HCT116 (cell line): ENCODE measurements around the gene MYBPH. TPM values are rescaled to one million over a fixed set of nuclear protein-coding genes. Genes with fewer than 3 reads are reported as not detected.

ENCODE experiments used
- ATAC-seq: fragments of 200-7000 bp; cut with Tn5 transposase; 2 replicates; pipeline ENCODE4 v1.9.1; 2020; ENCODE audit warnings: mild to moderate bottlenecking, moderate library complexity
- BruUV-seq: library from RNA; stranded (reverse); fragments of 400-500 nt; replicated peaks from 2 replicates; lab custom pipeline; 2021; lab: Mats Ljungman, UMichigan
- CTCF ChIA-PET: fragments of 300-600 bp; sonication (Branson Sonifier 250); formaldehyde crosslinking; loops from one replicate; lab custom pipeline; 2021; ENCODE audit warnings: antibody characterized with exemption; lab: Charles Lee
- POLR2A ChIA-PET: fragments of 300-600, 350-600 bp; sonication (Branson Sonifier 250); formaldehyde crosslinking; loops from one replicate; lab custom pipeline; 2021; ENCODE audit warnings: antibody characterized with exemption; lab: Charles Lee
- RAD21 ChIA-PET, 2 experiments: fragments of 300-600 bp; sonication (Branson Sonifier 250); formaldehyde crosslinking; loops; one replicate each; lab custom pipeline; 2023; ENCODE audit warnings: low total read pairs in 2 of 2; ENCODE audit not compliant: uncharacterized antibody in 2 of 2, unreplicated experiment in 2 of 2, low non-redundant PET in 1 of 2; lab: Charles Lee
- DNase-seq: peaks from one replicate; pipeline ENCODE4 v3.0.0-alpha.2; 2010; ENCODE audit warnings: low read depth, low spot score
- H2AFZ ChIP-seq: fragments of 200-600 bp; shearing (Covaris generic), sonication (generic); 2 replicates; pipeline ENCODE4 v1.6.1; 2017; ENCODE audit warnings: low read depth, mixed run types, mixed read lengths, antibody characterized with exemption, low read length; ENCODE audit not compliant: poor library complexity, severe bottlenecking
- H3K27ac ChIP-seq: 2 replicates; pipeline ENCODE4 v1.5.1; 2012; ENCODE audit warnings: low read depth, low read length
- H3K27me3 ChIP-seq: fragments of 200-600 bp; sonication (generic); 2 replicates; pipeline ENCODE4 v1.6.1; 2016; ENCODE audit warnings: mixed run types, low read length, mixed read lengths; ENCODE audit not compliant: insufficient read depth
- H3K36me3 ChIP-seq, 2 experiments: fragments of 200-500 bp in 1 of 2; fragments of 200-600 bp in 1 of 2; sonication (Bioruptor generic) in 1 of 2; sonication (generic) in 1 of 2; 2 replicates each; pipeline versions ENCODE4 v1.5.1 to v1.6.1; 2014 to 2016; ENCODE audit warnings: low read length in 2 of 2, inconsistent platforms in 1 of 2, mixed read lengths in 1 of 2, mixed run types in 1 of 2; ENCODE audit not compliant: insufficient read depth in 2 of 2, control insufficient read depth in 1 of 2
- H3K4me1 ChIP-seq, 2 experiments: fragments of 200-600 bp in 1 of 2; sonication (generic) in 1 of 2; 2 replicates each; pipeline versions ENCODE4 v1.5.1 to v1.6.1; 2012 to 2017; ENCODE audit warnings: low read length in 2 of 2, inconsistent platforms in 1 of 2, mild to moderate bottlenecking in 1 of 2, mixed read lengths in 1 of 2, mixed run types in 1 of 2, moderate library complexity in 1 of 2; ENCODE audit not compliant: insufficient read depth in 2 of 2, control insufficient read depth in 1 of 2
- H3K4me2 ChIP-seq: fragments of 200-600 bp; sonication (generic); 2 replicates; pipeline ENCODE4 v1.6.1; 2017; ENCODE audit warnings: mixed run types, low read length, mixed read lengths
- H3K4me3 ChIP-seq, 2 experiments: fragments of 200-600 bp in 1 of 2; sonication (generic) in 1 of 2; replicated peaks in 1 of 2; 2 replicates each; pipeline ENCODE4 v1.5.1; 2011 to 2016; ENCODE audit warnings: low read length in 2 of 2, control low read depth in 1 of 2, low read depth in 1 of 2, mild to moderate bottlenecking in 1 of 2, mixed read lengths in 1 of 2, mixed run types in 1 of 2
- H3K79me2 ChIP-seq: fragments of 200-600 bp; sonication (generic); 2 replicates; pipeline ENCODE4 v1.6.1; 2017; ENCODE audit warnings: mild to moderate bottlenecking, mixed run types, low read length, moderate library complexity, mixed read lengths; ENCODE audit not compliant: insufficient read depth
- H3K9ac ChIP-seq: fragments of 200-600 bp; sonication (generic); 2 replicates; pipeline ENCODE4 v1.6.1; 2016; ENCODE audit warnings: low read length, mixed read lengths
- H3K9me2 ChIP-seq: fragments of 200-600 bp; sonication (generic), shearing (Covaris generic); 2 replicates; pipeline ENCODE4 v1.6.1; 2017; ENCODE audit warnings: mixed run types, mild to moderate bottlenecking, moderate library complexity; ENCODE audit not compliant: insufficient read depth
- H3K9me3 ChIP-seq, 2 experiments: fragments of 200-500 bp in 1 of 2; fragments of 200-600 bp in 1 of 2; sonication (Bioruptor generic) in 1 of 2; sonication (generic) in 1 of 2; 2 replicates each; pipeline ENCODE4 v1.6.1; 2014 to 2017; ENCODE audit warnings: low read length in 2 of 2, mixed read lengths in 2 of 2, inconsistent platforms in 1 of 2, low read depth in 1 of 2, mild to moderate bottlenecking in 1 of 2, mixed run types in 1 of 2, moderate library complexity in 1 of 2; ENCODE audit not compliant: control insufficient read depth in 1 of 2, insufficient read depth in 1 of 2
- H4K20me1 ChIP-seq: fragments of 200-600 bp; sonication (generic), shearing (Covaris generic); 2 replicates; pipeline ENCODE4 v1.6.1; 2017; ENCODE audit warnings: mixed run types, mild to moderate bottlenecking, moderate library complexity; ENCODE audit not compliant: insufficient read depth
- ATF3 ChIP-seq: IDR thresholded peaks from 2 replicates; pipeline ENCODE4 v1.6.1; 2012
- CBX3 ChIP-seq: IDR thresholded peaks from 2 replicates; pipeline ENCODE4 v1.6.1; 2012; ENCODE audit warnings: low read depth
- CEBPB ChIP-seq: IDR thresholded peaks from 2 replicates; pipeline ENCODE4 v1.6.1; 2012; ENCODE audit warnings: low read depth
- CTCF ChIP-seq, 3 experiments: fragments of 200-600 bp in 1 of 3; sonication (generic) in 1 of 3; IDR thresholded peaks in 2 of 3; conservative IDR thresholded peaks in 1 of 3; 2 replicates each; pipeline ENCODE4 v1.5.1; 2012 to 2017; ENCODE audit warnings: low read depth in 2 of 3, low read length in 2 of 3, antibody characterized with exemption in 1 of 3, borderline replicate concordance in 1 of 3, control low read depth in 1 of 3, mild to moderate bottlenecking in 1 of 3, mixed read lengths in 1 of 3, mixed run types in 1 of 3, moderate library complexity in 1 of 3; ENCODE audit not compliant: insufficient read depth in 1 of 3
- EGR1 ChIP-seq: IDR thresholded peaks from 2 replicates; pipeline ENCODE4 v1.6.1; 2012; ENCODE audit warnings: low read depth
- ELF1 ChIP-seq: IDR thresholded peaks from 2 replicates; pipeline ENCODE4 v1.6.1; 2012; ENCODE audit warnings: low read depth, borderline replicate concordance
- EZH2 ChIP-seq: fragments of 200-600 bp; sonication (generic); IDR thresholded peaks from 2 replicates; pipeline ENCODE4 v1.6.1; 2017; ENCODE audit warnings: antibody characterized with exemption, mixed run types
- EZH2phosphoT487 ChIP-seq: fragments of 200-600 bp; IDR thresholded peaks from 2 replicates; pipeline ENCODE4 v1.6.1; 2018; ENCODE audit warnings: antibody characterized with exemption, borderline replicate concordance
- FOSL1 ChIP-seq: IDR thresholded peaks from 2 replicates; pipeline ENCODE4 v1.6.1; 2012; ENCODE audit warnings: low read depth
- JUND ChIP-seq: IDR thresholded peaks from 2 replicates; pipeline ENCODE4 v1.6.1; 2012
- RAD21 ChIP-seq: IDR thresholded peaks from 2 replicates; pipeline ENCODE4 v1.6.1; 2012; ENCODE audit warnings: low read depth, mild to moderate bottlenecking
- REST ChIP-seq: IDR thresholded peaks from 2 replicates; pipeline ENCODE4 v1.6.1; 2012; ENCODE audit warnings: low read depth
- SRF ChIP-seq: IDR thresholded peaks from 2 replicates; pipeline ENCODE4 v1.6.1; 2012; ENCODE audit warnings: low read depth
- YY1 ChIP-seq: IDR thresholded peaks from 2 replicates; pipeline ENCODE4 v1.6.1; 2011; ENCODE audit warnings: low read length, low read depth, moderate library complexity, mild to moderate bottlenecking; ENCODE audit not compliant: insufficient replicate concordance; ENCODE audit errors: extremely low read depth
- ZBTB33 ChIP-seq: IDR thresholded peaks from 2 replicates; pipeline ENCODE4 v1.6.1; 2011; ENCODE audit warnings: mild to moderate bottlenecking, low read length, moderate library complexity; ENCODE audit not compliant: insufficient replicate concordance; ENCODE audit errors: extremely low read depth
- ZNF274 ChIP-seq: fragments of 200-500 bp; sonication (Bioruptor generic); IDR thresholded peaks from 2 replicates; pipeline ENCODE4 v1.6.1; 2014; ENCODE audit warnings: mild to moderate bottlenecking, low read depth, low read length, inconsistent platforms
- intact Hi-C: fragments of 100-400 bp; cut with micrococcal nuclease; formaldehyde crosslinking; loops from 2 replicates; pipeline ENCODE4 v1.10.0; 2022
- total RNA-seq: library from RNA; stranded (reverse); gene quantifications from one replicate; pipeline ENCODE4 v1.2.1, GENCODE V29; 2021; ENCODE audit not compliant: unreplicated experiment
- TF ChIP-seq, protein P1 (sequence below): IDR thresholded peaks from 2 replicates; pipeline ENCODE4 v1.6.1; 2012

Gene MYBPH
- total RNA-seq, 1 experiment from 2014 or later = 0.22 TPM

DNA sequence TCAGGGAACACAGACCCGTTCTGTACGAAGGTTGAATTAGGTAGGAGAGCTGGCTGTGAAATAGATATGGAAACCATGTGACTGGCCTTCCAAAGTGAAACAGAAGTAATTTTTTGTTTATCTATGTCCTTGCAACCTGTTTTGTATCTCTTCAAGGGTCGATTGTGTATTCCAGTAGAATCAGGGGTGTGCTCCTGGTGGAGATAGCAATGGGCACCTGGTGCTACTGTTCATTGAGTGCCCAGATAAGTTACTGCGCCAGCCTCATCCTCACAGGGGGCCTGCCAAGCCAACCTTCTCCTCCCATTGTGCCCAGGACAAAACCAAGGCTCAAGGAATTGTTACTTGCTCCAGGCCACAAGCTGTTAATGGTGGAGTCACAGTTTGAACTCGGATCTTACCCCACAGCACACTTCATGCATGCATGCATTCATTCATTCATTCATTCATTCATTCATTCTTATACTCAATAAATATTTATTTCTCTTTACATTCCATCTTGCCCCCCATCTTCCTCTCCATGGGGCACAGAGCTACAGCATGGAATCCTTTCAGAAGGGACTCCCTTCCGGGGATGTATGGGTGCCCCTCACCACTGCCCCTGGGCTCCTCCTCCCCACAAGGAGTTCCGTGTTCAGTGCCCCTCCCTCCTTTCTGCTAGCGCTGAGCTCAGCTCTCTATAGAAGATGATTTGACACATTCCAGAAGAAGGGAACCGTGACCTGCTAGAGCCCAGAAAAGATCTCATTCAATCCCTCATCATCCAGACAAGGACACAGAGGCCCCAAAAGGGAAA is 24.1 kb downstream of the MYBPH start:
- POLR2A ChIA-PET = no interaction called here
- no TSS peak for BruUV-seq
- no peaks in the 10 kb centered on the region for H3K27me3 ChIP-seq
- H3K4me1 ChIP-seq = peaks cover 3 to 33% of the 10 kb centered on the region in 2 experiments; a peak in 3 of 4 replicates
- RAD21 ChIA-PET = no interaction called here
- TF ChIP-seq ZNF274 = no peak
- TF ChIP-seq ELF1 = no peak
- TF ChIP-seq REST = no peak
- TF ChIP-seq ZBTB33 = no peak
- TF ChIP-seq, protein P1, sequence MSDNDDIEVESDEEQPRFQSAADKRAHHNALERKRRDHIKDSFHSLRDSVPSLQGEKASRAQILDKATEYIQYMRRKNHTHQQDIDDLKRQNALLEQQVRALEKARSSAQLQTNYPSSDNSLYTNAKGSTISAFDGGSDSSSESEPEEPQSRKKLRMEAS = no peak
- TF ChIP-seq ATF3 = no peak
- no peak for TF ChIP-seq CBX3
- no peak for TF ChIP-seq CEBPB
- TF ChIP-seq CTCF (IDR thresholded peaks at IDR 0.05 in 2 of 3, conservative IDR thresholded peaks at IDR 0.05 in 1 of 3; ENCODE audit: borderline replicate concordance in 1 of 3, insufficient read depth in 1 of 3, low read depth in 2 of 3, low read length in 2 of 3) = no peak
- TF ChIP-seq SRF = no peak
- no peak for TF ChIP-seq RAD21
- TF ChIP-seq EGR1 = no peak
- no peak for TF ChIP-seq EZH2phosphoT487
- TF ChIP-seq EZH2 = no peak
- no peak for TF ChIP-seq FOSL1
- TF ChIP-seq JUND = no peak
- TF ChIP-seq YY1 = no peak
- no peaks in the 10 kb centered on the region for H3K9me2 ChIP-seq
- no peak for DNase-seq
- H3K9me3 ChIP-seq = no peaks in the 10 kb centered on the region
- H4K20me1 ChIP-seq = no peaks in the 10 kb centered on the region
- no peak overlapping the region for H3K9ac ChIP-seq
- H3K27ac ChIP-seq = no peak overlapping the region
- no peak overlapping the region for H3K4me2 ChIP-seq
- CTCF ChIA-PET = no interaction called here
- no peak overlapping the region for H3K4me3 ChIP-seq
- intact Hi-C loops = no loop called here
- no peak for ATAC-seq
- no peaks in the 10 kb centered on the region for H3K79me2 ChIP-seq
- H3K36me3 ChIP-seq = no peaks in the 10 kb centered on the region
- H2AFZ ChIP-seq = no peak overlapping the region
